ENCODE results near the gene KLHL13.

DNA sequence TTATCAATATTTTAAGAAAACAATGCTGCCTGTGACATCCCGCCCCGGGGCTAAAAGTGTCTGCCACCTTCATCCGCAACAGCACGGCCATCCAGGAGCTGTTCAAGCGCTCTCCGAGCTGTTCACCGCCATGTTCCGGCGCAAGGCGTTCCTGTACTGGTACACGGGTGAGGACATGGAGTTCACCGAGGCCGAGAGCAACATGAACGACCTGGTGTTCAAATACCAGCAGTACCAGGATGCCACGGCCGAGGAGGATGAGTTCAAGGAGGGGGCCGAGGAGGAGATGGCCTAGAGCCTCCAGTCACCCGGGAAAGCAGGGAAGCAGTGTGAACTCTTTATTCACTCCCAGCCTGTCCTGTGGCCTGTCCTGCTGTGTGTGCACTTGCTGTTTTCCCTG, 12.1 kb upstream of the KLHL13 start:
- TF ChIP-seq, protein P1, sequence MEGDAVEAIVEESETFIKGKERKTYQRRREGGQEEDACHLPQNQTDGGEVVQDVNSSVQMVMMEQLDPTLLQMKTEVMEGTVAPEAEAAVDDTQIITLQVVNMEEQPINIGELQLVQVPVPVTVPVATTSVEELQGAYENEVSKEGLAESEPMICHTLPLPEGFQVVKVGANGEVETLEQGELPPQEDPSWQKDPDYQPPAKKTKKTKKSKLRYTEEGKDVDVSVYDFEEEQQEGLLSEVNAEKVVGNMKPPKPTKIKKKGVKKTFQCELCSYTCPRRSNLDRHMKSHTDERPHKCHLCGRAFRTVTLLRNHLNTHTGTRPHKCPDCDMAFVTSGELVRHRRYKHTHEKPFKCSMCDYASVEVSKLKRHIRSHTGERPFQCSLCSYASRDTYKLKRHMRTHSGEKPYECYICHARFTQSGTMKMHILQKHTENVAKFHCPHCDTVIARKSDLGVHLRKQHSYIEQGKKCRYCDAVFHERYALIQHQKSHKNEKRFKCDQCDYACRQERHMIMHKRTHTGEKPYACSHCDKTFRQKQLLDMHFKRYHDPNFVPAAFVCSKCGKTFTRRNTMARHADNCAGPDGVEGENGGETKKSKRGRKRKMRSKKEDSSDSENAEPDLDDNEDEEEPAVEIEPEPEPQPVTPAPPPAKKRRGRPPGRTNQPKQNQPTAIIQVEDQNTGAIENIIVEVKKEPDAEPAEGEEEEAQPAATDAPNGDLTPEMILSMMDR (IDR thresholded peaks at IDR 0.05; ENCODE audit: insufficient read depth, low read length, poor library complexity, severe bottlenecking), result no peak
- TF ChIP-seq EZH2phosphoT487 (conservative IDR thresholded peaks at IDR 0.05; ENCODE audit: low read length), result no peak

Measured in SU-DHL-6 (cell line).